Measurements from ENCODE around the gene GALNT2. TPM values are rescaled to one million over a fixed set of nuclear protein-coding genes. Genes with fewer than 3 reads are reported as not detected.
A peak's percentile ranks its signal among the peaks of the same experiment; 100 is the strongest.

Gene GALNT2
- total and polyA plus RNA-seq, 9 of the 15 experiments (the other 6 are each of a cell fraction or from before 2014, with no cell fraction given) = 1.6 to 106 (median 51.9) TPM

DNA sequence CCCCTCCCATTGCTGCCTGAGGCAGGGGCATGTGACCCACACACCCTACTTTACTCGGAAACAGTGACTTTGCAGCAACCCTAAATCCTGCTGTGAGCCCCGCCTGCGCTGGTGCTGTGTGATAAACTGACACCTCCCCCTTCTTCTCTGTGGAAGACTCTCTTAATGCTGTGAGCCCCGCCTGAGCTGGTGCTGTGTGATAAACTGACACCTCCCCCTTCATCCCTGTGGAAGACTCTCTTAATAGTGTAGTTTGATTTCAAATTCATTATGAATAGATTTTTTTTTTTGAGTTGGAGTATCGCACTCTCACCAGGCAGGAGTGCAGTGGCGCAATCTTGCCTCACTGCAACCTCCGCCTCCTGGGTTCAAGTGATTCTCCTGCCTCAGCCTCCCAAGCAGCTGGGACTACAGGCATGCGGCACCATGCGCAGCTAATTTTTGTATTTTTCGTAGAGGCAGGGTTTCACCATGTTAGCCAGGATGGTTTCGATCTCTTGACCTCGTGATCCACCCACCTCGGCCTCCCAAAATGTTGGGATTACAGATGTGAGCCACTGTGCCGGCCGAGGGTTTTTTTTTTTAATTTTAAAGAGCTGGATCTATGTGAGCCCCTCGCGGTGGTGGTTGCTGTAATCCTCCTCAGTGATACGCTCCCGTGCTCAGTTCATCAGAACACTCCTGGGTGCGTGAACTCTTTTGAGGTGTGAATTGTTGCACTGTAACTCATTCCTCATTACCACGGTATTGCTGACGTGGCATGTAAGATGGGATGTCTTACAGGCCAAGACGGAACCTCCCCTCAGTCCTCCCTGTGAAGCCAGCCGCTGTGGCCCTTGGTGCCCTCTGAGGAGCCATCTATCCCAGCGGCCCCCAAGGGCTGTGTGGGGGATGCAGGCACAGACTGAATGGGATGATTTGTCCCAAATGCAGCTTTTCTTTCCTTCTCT lies 60.3 kb downstream of the GALNT2 start (continued):
- TF ChIP-seq ZNF311 (CRISPR knock-in tag; IDR thresholded peaks at IDR 0.05) = no peak
- TF ChIP-seq ARID1B (IDR thresholded peaks at IDR 0.05) = peak; percentile 99
- peak; percentile 73; the same call in 1 of the 2 replicates for TF ChIP-seq ZNF766 (CRISPR knock-in tag; conservative IDR thresholded peaks at IDR 0.05)
- TF ChIP-seq ZNF174 (CRISPR knock-in tag; IDR thresholded peaks at IDR 0.05) = no peak
- TF ChIP-seq ESRRB (CRISPR knock-in tag; IDR thresholded peaks at IDR 0.05; ENCODE audit: borderline replicate concordance) = no peak
- no peak for TF ChIP-seq TFAM (CRISPR knock-in tag; conservative IDR thresholded peaks at IDR 0.05)
- TF ChIP-seq TBL1XR1 (IDR thresholded peaks at IDR 0.05; ENCODE audit: low read length in 2 of 2) = peak; percentile 71 to 97
- no peak for TF ChIP-seq XRCC5 (IDR thresholded peaks at IDR 0.05; ENCODE audit: low read depth, low read length)
- TF ChIP-seq, protein P1, sequence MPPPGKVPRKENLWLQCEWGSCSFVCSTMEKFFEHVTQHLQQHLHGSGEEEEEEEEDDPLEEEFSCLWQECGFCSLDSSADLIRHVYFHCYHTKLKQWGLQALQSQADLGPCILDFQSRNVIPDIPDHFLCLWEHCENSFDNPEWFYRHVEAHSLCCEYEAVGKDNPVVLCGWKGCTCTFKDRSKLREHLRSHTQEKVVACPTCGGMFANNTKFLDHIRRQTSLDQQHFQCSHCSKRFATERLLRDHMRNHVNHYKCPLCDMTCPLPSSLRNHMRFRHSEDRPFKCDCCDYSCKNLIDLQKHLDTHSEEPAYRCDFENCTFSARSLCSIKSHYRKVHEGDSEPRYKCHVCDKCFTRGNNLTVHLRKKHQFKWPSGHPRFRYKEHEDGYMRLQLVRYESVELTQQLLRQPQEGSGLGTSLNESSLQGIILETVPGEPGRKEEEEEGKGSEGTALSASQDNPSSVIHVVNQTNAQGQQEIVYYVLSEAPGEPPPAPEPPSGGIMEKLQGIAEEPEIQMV (tag; conservative IDR thresholded peaks at IDR 0.05; ENCODE audit: low read depth) = peak; percentile 66
- TF ChIP-seq PRDM10 (IDR thresholded peaks at IDR 0.05; ENCODE audit: partially characterized antibody) = peak; percentile 22
- TF ChIP-seq ZKSCAN3 (CRISPR knock-in tag; IDR thresholded peaks at IDR 0.05) = no peak
- no peak for TF ChIP-seq ZNF253 (CRISPR knock-in tag; conservative IDR thresholded peaks at IDR 0.05)
- no peak; the same call in 1 of the 2 replicates for TF ChIP-seq ZNF23 (CRISPR knock-in tag; IDR thresholded peaks at IDR 0.05)
- no peak; the same call in 1 of the 2 replicates for TF ChIP-seq ARID2 (IDR thresholded peaks at IDR 0.05)
- TF ChIP-seq, protein P2, sequence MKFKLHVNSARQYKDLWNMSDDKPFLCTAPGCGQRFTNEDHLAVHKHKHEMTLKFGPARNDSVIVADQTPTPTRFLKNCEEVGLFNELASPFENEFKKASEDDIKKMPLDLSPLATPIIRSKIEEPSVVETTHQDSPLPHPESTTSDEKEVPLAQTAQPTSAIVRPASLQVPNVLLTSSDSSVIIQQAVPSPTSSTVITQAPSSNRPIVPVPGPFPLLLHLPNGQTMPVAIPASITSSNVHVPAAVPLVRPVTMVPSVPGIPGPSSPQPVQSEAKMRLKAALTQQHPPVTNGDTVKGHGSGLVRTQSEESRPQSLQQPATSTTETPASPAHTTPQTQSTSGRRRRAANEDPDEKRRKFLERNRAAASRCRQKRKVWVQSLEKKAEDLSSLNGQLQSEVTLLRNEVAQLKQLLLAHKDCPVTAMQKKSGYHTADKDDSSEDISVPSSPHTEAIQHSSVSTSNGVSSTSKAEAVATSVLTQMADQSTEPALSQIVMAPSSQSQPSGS (CRISPR knock-in tag; IDR thresholded peaks at IDR 0.05) = no peak
- peak; percentile 89; the same call in 1 of the 2 replicates for TF ChIP-seq CC2D1A (IDR thresholded peaks at IDR 0.05)
- TF ChIP-seq ARID3A (IDR thresholded peaks at IDR 0.05; ENCODE audit: borderline replicate concordance, low read depth, low read length) = peak; percentile 99
- TF ChIP-seq TEAD2 (tag; IDR thresholded peaks at IDR 0.05) = peak; percentile 44; the same call in 1 of the 2 replicates
- TF ChIP-seq RBBP5 (IDR thresholded peaks at IDR 0.05; ENCODE audit: borderline replicate concordance, insufficient read depth, low read length, poor library complexity, severe bottlenecking) = peak; percentile 60

All from K562 (cell line).